T47D (cell line): ENCODE results near the gene SLC44A1.

Source experiments
- DNase-seq, 2 experiments: peaks; one replicate each; pipeline versions ENCODE4 v3.0.0 to v3.0.0-alpha.2; 2011 to 2012; ENCODE audit warnings: low read depth in 1 of 2, low spot score in 1 of 2
- JUND ChIP-seq: IDR thresholded peaks from 2 replicates; pipeline ENCODE4 v1.6.1; 2012; ENCODE audit warnings: low read depth
- in situ Hi-C: cut with HindIII; loops from 2 replicates; pipeline ENCODE4 v1.10.0; 2016; ENCODE audit warnings: low sequenced_read_pairs, low pct_unique_long_range_greater_than_20kb

The SLC44A1 gene

GRCh38 chr9:105444130-105444529, 199.7 kb downstream of the SLC44A1 start:
- TF ChIP-seq JUND, result no peak
- no peak for DNase-seq
- in situ Hi-C loops, result no loop called here

DNA sequence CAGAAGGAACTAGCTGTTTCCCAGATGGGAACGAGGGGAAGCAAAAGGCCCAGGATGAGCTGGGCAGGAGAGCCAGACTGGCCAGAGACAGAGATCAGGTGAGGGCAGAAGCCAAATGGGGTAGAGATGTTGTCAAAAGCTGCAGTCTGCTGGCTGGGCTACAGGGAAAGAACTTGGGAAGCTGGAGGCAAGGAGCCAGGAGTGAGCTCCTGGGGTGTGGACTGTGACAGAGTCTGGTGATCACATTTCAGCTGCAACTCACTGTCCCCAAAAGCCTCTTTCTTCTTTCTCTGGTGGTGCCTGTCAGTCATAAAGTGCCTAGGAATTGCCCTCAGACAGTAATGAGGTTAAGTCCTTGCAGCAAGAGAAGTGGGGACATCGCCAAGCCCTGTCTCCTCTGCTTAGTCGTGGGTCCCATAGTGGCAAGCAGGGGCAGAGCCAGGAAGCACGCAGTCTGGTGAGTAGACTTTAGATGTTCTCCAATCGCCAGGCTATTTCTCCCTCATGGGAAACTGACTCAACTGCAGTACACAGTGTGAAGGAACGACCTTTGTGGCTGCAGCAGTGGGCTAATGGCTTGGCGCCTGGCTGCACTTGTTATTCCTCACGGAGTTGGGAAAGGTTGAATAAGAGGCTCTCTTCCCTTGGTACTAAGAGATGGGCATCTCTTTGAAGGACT, 200.9 kb downstream of the SLC44A1 start:
- DNase-seq, result no peak
- in situ Hi-C loops, result no loop called here
- no peak for TF ChIP-seq JUND

- in situ Hi-C loops, result no loop called here
- no peak for TF ChIP-seq JUND
- no peak for DNase-seq
Measured at GRCh38 chr9:105447386-105447813, 202.9 kb downstream of the SLC44A1 start.

GRCh38 chr9:105447814-105448812, 203.7 kb downstream of the SLC44A1 start, which contains the start of gene FSD1L:
Gene FSD1L (plus strand): TSS chr9:105448034. CDS start chr9:105448221, 187 bp downstream.
- peak; percentile 86 to 92 for DNase-seq
- TF ChIP-seq JUND, result no peak
- in situ Hi-C loops, result no loop called here

DNA sequence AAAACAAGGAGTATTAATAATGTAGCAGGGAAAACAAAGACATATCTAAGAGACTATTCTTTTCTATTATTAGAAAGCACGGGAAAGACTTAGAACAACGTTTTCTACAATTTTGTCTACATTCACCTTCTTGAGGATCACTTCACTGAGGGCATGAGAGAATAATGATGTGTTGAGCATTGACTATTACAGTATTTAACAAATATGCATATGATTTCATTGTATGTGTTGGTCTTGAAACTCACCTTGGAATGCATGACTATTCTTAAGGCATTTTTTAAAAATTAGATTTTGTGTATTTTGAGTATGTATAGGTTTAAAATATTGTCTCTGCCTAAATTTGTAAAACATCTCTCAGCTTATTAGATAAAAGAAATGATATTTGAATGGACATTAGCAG, 204.6 kb downstream of the SLC44A1 start:
- no peak for DNase-seq
- in situ Hi-C loops, result no loop called here
- no peak for TF ChIP-seq JUND

DNA sequence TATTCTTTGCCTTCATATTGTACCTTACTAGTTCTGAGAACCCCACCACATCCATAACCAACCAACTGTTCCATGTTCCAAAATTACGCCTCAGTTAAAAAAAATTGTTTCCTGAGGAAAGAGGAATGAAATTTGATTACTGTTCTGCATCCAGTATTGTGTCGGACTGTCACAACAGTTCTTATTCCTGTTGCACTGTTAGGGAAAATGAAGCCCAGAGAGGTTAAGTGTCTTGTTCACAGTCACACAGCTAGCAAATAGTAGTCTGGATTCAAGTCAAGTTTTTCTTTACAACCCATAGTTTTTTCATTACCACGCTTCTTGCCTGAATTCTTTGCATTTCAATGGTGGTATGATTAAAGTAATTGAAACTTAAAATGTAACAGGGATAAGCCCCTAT, 207.7 kb downstream of the SLC44A1 start:
- no peak for TF ChIP-seq JUND
- DNase-seq, result no peak
- in situ Hi-C loops, result no loop called here

DNA sequence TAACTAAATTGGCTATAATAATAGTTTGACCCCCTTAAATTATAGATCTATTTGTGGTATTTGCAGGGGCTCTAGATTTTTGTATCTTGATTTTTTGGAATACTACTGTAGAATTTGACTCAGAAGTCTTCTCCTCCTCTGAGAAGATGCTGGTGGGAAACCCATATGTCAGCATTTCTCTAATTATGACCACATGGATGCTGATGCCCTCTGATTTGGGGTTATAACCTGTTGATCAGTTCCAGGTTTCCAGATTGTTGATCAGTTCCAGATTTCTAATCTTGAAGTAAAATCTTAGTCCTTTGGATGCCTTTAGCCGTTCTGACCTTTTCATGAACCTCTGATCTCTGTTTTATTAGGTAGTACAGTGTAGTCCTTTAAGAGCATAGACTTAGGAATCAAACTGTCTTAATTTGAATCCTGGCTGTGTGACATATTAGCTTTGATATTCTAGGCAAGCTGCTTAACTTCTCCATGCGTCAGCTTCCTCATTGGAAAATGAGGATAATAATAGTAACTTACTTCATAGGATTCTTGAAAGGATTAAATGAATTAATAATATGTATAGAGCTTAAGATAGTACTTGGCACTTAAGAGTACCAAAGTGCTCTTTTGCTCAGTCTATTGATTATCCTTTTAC, 211.5 kb downstream of the SLC44A1 start:
- in situ Hi-C loops, result no loop called here
- DNase-seq, result no peak
- no peak for TF ChIP-seq JUND

DNA sequence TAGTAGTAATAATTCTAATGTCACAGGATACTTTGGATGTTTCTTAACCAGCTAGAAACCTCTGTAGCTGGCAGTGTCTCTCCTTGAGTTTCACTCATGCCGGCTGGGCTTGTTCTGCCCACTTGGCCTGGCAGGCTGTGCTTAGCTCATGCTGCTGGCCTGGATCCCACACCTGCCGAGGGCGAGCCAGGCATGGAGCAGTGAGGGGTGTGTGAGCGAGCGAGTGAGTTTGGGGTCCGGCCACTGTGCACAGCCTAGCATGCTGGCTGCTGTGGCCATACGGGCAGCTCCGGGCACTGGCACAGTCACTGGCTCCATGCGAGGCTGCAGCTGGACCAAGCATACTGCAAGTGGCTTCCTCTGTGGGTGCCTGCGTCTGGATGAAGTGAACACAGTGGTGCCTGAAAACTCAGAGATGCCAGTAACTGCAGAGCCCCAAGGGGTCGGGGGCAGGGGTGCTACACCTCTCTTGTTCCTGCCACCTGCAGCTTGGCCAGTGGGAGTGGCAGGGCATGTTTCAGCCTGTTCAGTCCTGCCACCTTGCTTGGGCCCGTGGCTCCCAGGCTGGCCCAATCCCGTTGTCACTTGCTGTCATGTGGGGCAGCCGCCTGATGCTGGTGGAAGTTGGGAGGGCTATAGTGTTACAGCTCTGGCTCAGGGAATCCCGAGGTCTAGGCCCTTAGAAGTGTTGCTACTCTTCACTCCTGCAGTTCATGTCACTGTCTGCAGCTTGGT, 213.3 kb downstream of the SLC44A1 start:
- in situ Hi-C loops, result no loop called here
- no peak for DNase-seq
- TF ChIP-seq JUND, result no peak

GRCh38 chr9:105458404-105458803, 214.0 kb downstream of the SLC44A1 start:
- TF ChIP-seq JUND, result no peak
- DNase-seq, result no peak
- in situ Hi-C loops, result no loop called here

DNA sequence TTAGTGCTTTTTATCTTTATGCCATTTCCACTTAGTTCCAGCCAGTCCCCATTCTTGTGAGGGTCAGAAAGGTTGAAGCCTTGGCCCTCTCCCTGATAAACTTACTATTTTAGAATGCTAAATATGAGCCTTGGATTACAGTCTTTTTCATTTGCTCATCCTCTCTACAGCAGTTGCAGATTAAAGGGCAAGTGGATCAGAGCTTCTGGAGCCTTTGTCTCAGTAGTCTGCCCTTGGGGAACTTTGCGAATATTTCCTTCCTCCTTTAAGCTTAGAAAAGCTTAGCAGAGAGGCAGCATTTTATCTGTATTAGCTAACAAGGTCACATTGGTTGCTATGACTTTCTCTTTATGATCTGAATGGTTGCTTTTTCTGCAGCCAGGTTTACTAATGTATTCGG, 214.9 kb downstream of the SLC44A1 start:
- in situ Hi-C loops, result no loop called here
- no peak for DNase-seq

GRCh38 chr9:105466898-105467455, 222.5 kb downstream of the SLC44A1 start:
- in situ Hi-C loops, result no loop called here
- TF ChIP-seq JUND, result no peak

More for the DNA sequence above, 214.9 kb downstream of the SLC44A1 start:
- no peak for TF ChIP-seq JUND

GRCh38 chr9:105468875-105469274, 224.4 kb downstream of the SLC44A1 start:
- in situ Hi-C loops, result no loop called here
- no peak for TF ChIP-seq JUND

More at GRCh38 chr9:105466898-105467455, 222.5 kb downstream of the SLC44A1 start:
- no peak for DNase-seq

More at GRCh38 chr9:105468875-105469274, 224.4 kb downstream of the SLC44A1 start:
- DNase-seq, result no peak
